HCT116 (cell line): ENCODE measurements around the gene DBN1.

Source experiments
- CEBPB ChIP-seq: IDR thresholded peaks from 2 replicates; pipeline ENCODE4 v1.6.1; 2012; ENCODE audit warnings: low read depth
- CTCF ChIP-seq, 3 experiments: fragments of 200-600 bp in 1 of 3; sonication (generic) in 1 of 3; IDR thresholded peaks in 2 of 3; conservative IDR thresholded peaks in 1 of 3; 2 replicates each; pipeline ENCODE4 v1.5.1; 2012 to 2017; ENCODE audit warnings: low read depth in 2 of 3, low read length in 2 of 3, antibody characterized with exemption in 1 of 3, borderline replicate concordance in 1 of 3, control low read depth in 1 of 3, mild to moderate bottlenecking in 1 of 3, mixed read lengths in 1 of 3, mixed run types in 1 of 3, moderate library complexity in 1 of 3; ENCODE audit not compliant: insufficient read depth in 1 of 3
- EZH2phosphoT487 ChIP-seq: fragments of 200-600 bp; IDR thresholded peaks from 2 replicates; pipeline ENCODE4 v1.6.1; 2018; ENCODE audit warnings: antibody characterized with exemption, borderline replicate concordance
- MAX ChIP-seq: IDR thresholded peaks from 2 replicates; pipeline ENCODE4 v1.6.1; 2012
- POLR2A ChIP-seq: IDR thresholded peaks from 2 replicates; pipeline ENCODE4 v1.7.0; 2011; ENCODE audit warnings: borderline replicate concordance; ENCODE audit not compliant: insufficient read depth, insufficient read length; ENCODE audit errors: extremely low read depth
- POLR2AphosphoS5 ChIP-seq: IDR thresholded peaks from 2 replicates; pipeline ENCODE4 v1.6.1; 2011; ENCODE audit warnings: mild to moderate bottlenecking, low read depth, low read length, moderate library complexity
- RAD21 ChIP-seq: IDR thresholded peaks from 2 replicates; pipeline ENCODE4 v1.6.1; 2012; ENCODE audit warnings: low read depth, mild to moderate bottlenecking
- SIN3A ChIP-seq: IDR thresholded peaks from 2 replicates; pipeline ENCODE4 v1.6.1; 2012; ENCODE audit warnings: low read depth
- SP1 ChIP-seq: IDR thresholded peaks from 2 replicates; pipeline ENCODE4 v1.6.1; 2012; ENCODE audit warnings: low read depth
- SRF ChIP-seq: IDR thresholded peaks from 2 replicates; pipeline ENCODE4 v1.6.1; 2012; ENCODE audit warnings: low read depth
- YY1 ChIP-seq: IDR thresholded peaks from 2 replicates; pipeline ENCODE4 v1.6.1; 2011; ENCODE audit warnings: low read length, low read depth, moderate library complexity, mild to moderate bottlenecking; ENCODE audit not compliant: insufficient replicate concordance; ENCODE audit errors: extremely low read depth

GRCh38 chr5:177470759-177471536 is 2.5 kb downstream of the DBN1 start:
- no peak for TF ChIP-seq CTCF (IDR thresholded peaks at IDR 0.05 in 2 of 3, conservative IDR thresholded peaks at IDR 0.05 in 1 of 3; ENCODE audit: borderline replicate concordance in 1 of 3, insufficient read depth in 1 of 3, low read depth in 2 of 3, low read length in 2 of 3)
- no peak for TF ChIP-seq POLR2A
- no peak for TF ChIP-seq POLR2AphosphoS5
- TF ChIP-seq MAX = no peak
- TF ChIP-seq EZH2phosphoT487 = no peak
- TF ChIP-seq RAD21 = no peak
- TF ChIP-seq CEBPB = no peak
- no peak for TF ChIP-seq SIN3A
- TF ChIP-seq SRF = no peak
- TF ChIP-seq SP1 = no peak
- no peak for TF ChIP-seq YY1
